Thyroid gland (tissue), 4 donors: ENCODE results near the gene COX6B2.

ENCODE experiments used
- CTCF ChIP-seq, 6 experiments: fragments of 200-600 bp in 3 of 6; fragments of 450-650 bp in 3 of 6; sonication (generic) in 3 of 6; IDR thresholded peaks; one replicate each; pipeline ENCODE4 v1.5.1; 2016 to 2019; ENCODE audit warnings: antibody characterized with exemption in 6 of 6, mild to moderate bottlenecking in 2 of 6, inconsistent platforms in 1 of 6, moderate library complexity in 1 of 6
- POLR2A ChIP-seq, 2 donors: fragments of 450-650 bp; IDR thresholded peaks; one replicate each; pipeline ENCODE4 v1.6.1; 2017; ENCODE audit warnings: antibody characterized with exemption in 2 of 2, mild to moderate bottlenecking in 2 of 2, moderate library complexity in 1 of 2

GRCh38 chr19:55386493-55386971, 32.0 kb upstream of the COX6B2 start:
- TF ChIP-seq POLR2A (IDR thresholded peaks at IDR 0.05) (no peak), CTCF (IDR thresholded peaks at IDR 0.05) (no peak)
